Left forelimb (tissue), 1 donor: ENCODE data around the gene SLC38A7.

Experiments
- DNase-seq: peaks from one replicate; pipeline ENCODE4 v3.0.0-alpha.2; 2018; ENCODE audit warnings: low spot score

Gene SLC38A7

DNA sequence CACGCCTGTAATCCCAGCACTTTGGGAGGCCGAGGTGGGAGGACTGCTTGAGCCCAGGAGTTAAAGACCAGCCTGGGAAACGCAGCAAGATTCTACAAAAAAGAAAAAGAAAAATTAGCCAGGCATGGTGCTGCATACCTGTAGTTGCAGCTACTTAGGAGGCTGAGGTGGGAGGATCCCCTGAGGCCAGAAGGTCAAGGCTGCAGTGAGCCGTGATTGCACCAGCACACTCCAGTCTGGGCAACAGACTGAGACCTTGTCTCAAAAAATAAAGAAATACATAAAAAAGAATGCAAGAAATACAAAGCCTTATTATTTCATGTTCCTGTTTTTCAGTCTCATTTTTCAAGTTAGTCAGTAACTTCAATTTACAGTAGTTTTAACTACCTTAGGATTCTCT is 49.1 kb downstream of the SLC38A7 start:
- DNase-seq = no peak

- DNase-seq = no peak
Observed at GRCh38 chr16:58634265-58634802, 50.2 kb downstream of the SLC38A7 start.

DNA sequence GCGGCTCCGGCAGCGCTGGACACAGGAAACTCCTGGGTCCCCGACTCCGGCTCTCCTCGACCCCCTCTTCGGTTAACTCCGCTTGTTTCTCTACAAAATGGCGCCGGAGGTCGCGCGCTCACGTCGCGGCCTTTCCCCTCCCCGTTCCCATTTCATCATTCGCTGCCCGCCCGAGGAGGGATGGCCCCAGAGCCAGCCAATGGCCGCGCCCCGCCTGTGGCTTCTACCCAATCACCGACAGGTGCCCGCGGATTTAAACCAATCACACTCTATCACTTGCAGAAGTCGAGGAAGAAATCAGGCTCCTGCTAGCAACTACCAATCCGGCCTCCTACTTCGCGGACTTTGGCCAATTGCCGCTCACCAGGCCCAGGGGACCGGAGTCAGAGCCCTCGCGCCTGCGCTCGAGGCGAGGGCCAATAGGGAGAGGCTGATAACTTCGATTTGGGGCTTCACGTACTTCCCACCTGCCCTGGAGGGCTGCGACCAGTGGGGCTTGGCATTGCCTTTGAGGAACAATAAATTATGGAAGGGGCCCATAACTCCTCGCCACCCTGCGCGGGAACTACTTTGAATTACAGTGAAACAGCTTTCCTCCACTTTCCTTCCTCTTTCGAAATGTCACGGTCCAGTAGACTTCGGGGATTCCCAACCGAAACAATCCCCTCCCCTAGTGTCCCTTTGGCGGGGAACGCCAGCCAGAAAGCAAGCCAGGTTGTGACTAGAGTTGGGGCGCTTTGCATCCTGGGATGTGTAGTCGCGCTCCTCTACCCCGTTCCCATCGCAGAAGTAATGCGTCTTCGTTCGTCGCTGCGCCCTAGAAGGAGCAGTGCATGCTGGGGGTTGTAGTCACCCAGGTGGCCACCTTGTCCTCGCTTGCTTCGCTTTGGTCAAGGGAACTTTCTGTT is 54.6 kb downstream of the SLC38A7 start, which contains the start of gene CNOT1:
TSS of gene CNOT1 (minus strand) at position 94 of the 908 bp plus-strand sequence. CDS start 30,489 bp downstream, outside the sequence.
- DNase-seq = peak; percentile 100

DNA sequence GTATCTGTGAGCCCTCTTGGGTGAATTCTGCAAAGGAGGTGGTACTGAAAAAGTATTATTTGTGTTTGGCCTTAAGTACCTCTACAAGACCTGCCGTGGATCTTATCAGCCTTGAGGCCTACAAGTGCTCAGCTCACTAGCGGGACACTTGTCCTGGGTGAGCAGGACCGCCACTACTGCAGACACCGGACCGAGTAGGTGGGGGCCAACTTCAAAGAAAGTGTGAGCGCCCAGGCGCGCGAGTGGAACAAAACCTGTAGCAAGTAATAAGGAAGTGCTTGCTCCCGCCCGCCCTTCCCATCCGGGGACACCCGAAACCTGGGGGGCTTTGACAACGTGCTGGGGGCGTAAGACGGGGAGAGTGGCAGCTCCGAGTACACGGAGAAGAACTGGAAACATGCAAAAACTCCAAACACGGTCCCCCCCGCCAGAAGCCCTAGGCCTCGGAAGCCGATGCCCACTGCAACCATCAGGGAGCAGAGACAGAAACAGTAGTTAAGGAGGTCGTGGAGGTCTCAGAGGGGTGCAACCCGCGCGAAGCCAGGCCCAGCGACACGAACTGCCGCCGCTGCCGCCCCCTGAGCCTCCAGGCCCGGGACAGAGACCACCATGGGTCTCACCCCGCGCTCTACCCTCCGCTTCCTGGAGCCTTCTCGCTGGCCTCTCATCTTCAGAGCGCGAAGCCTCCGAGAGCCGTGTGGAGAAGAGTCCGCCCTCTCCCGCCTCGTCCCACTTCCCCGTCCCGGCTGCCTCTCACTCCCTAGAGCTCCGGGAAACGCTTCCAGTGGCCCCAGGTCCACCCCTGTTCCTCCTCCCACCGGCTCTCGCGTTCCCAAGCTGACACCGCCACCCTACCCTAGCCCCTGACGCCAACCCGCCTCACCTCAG is 55.5 kb downstream of the SLC38A7 start:
- no peak for DNase-seq

- DNase-seq = no peak
Observed at GRCh38 chr16:58624209-58624608, 60.4 kb downstream of the SLC38A7 start.

- DNase-seq = no peak
Observed at GRCh38 chr16:58620396-58620795, 64.2 kb downstream of the SLC38A7 start.

GRCh38 chr16:58615280-58615679 is 69.3 kb downstream of the SLC38A7 start:
- no peak for DNase-seq
